ENCODE results near the gene CDKAL1. TPM values are rescaled to one million over a fixed set of nuclear protein-coding genes. Genes with fewer than 3 reads are reported as not detected.

CDKAL1 gene
- total and polyA plus RNA-seq, 8 donors = 3.4 to 36.7 (median 10.4) TPM

- H3K27ac ChIP-seq = no peak overlapping the region
- no peak overlapping the region for H3K4me3 ChIP-seq
- H3K27me3 ChIP-seq = no peaks in the 10 kb centered on the region
- intact Hi-C loops (cut with DNase I; ENCODE audit: low total_unique reads) = no loop called here
- no peaks in the 10 kb centered on the region for H3K9me3 ChIP-seq
- H3K36me3 ChIP-seq = no peaks in the 10 kb centered on the region
- H3K4me1 ChIP-seq = no peaks in the 10 kb centered on the region
- WGBS, 5 donors = 70 to 88% (median 84%) methylated on average over 2 of the region's 2 CpGs
- DNase-seq = no peak
- TF ChIP-seq POLR2A (IDR thresholded peaks at IDR 0.05) (no peak), CTCF (IDR thresholded peaks at IDR 0.05) (no peak), POLR2AphosphoS5 (IDR thresholded peaks at IDR 0.05) (no peak), EP300 (IDR thresholded peaks at IDR 0.05) (no peak)
Observed at GRCh38 chr6:21166754-21167153, 632.5 kb downstream of the CDKAL1 start.

DNA sequence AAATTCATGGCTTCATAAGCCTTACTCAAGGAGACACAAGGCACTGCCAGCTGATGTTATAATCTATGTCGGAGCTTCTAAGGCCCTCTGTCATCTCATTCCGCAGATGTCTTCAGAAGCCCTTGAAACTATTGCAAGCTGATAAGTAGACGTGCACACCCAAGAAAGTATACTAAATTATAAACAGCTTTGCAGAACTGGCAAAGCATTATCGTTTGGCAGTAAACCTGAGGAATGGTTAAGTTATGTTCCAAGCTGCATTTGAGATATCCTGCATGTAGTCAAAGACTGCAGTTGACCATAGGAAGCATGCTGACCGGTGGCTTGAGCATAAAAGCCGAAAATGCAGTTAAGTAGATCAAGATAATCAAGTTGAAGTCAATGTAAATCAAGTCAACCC, 633.5 kb downstream of the CDKAL1 start:
- Histone ChIP-seq H3K9me3 (no peaks in the 10 kb centered on the region), H3K4me3 (no peak overlapping the region), H3K4me1 (no peaks in the 10 kb centered on the region), H3K27ac (no peak overlapping the region), H3K27me3 (no peaks in the 10 kb centered on the region), H3K36me3 (no peaks in the 10 kb centered on the region)
- intact Hi-C loops (cut with DNase I; ENCODE audit: low total_unique reads) = no loop called here
- TF ChIP-seq POLR2A (IDR thresholded peaks at IDR 0.05) (no peak), EP300 (IDR thresholded peaks at IDR 0.05) (no peak), POLR2AphosphoS5 (IDR thresholded peaks at IDR 0.05) (no peak), CTCF (IDR thresholded peaks at IDR 0.05) (no peak)
- WGBS, 5 donors = 66 to 87% (median 76%) methylated on average over 6 of the region's 6 CpGs
- no peak for DNase-seq

GRCh38 chr6:21171801-21172200, 637.5 kb downstream of the CDKAL1 start:
- H3K27ac ChIP-seq = no peak overlapping the region
- TF ChIP-seq POLR2A (IDR thresholded peaks at IDR 0.05) = no peak
- TF ChIP-seq POLR2AphosphoS5 (IDR thresholded peaks at IDR 0.05) = no peak
- TF ChIP-seq CTCF (IDR thresholded peaks at IDR 0.05) = no peak
- TF ChIP-seq EP300 (IDR thresholded peaks at IDR 0.05) = no peak
- WGBS, 5 donors = 91 to 95% (median 93%) methylated on average over 4 of the region's 4 CpGs
- intact Hi-C loops (cut with DNase I; ENCODE audit: low total_unique reads) = no loop called here
- H3K4me1 ChIP-seq = no peaks in the 10 kb centered on the region
- H3K36me3 ChIP-seq = no peaks in the 10 kb centered on the region
- H3K27me3 ChIP-seq = no peaks in the 10 kb centered on the region
- DNase-seq = no peak
- H3K9me3 ChIP-seq = no peaks in the 10 kb centered on the region
- no peak overlapping the region for H3K4me3 ChIP-seq

- H3K4me1 ChIP-seq = no peaks in the 10 kb centered on the region
- no peak overlapping the region for H3K4me3 ChIP-seq
- H3K27ac ChIP-seq = no peak overlapping the region
- no peaks in the 10 kb centered on the region for H3K27me3 ChIP-seq
- WGBS, 5 donors = 92 to 94% (median 93%) methylated on average over 2 of the region's 2 CpGs
- TF ChIP-seq EP300 (IDR thresholded peaks at IDR 0.05) (no peak), POLR2A (IDR thresholded peaks at IDR 0.05) (no peak), POLR2AphosphoS5 (IDR thresholded peaks at IDR 0.05) (no peak), CTCF (IDR thresholded peaks at IDR 0.05) (no peak)
- no peaks in the 10 kb centered on the region for H3K9me3 ChIP-seq
- H3K36me3 ChIP-seq = no peaks in the 10 kb centered on the region
- intact Hi-C loops (cut with DNase I; ENCODE audit: low total_unique reads) = no loop called here
- DNase-seq = no peak
Observed at GRCh38 chr6:21173031-21173430, 638.8 kb downstream of the CDKAL1 start.
